K562 (cell line): Measurements from ENCODE around the gene FNDC4. TPM values are rescaled to one million over a fixed set of nuclear protein-coding genes. Genes with fewer than 3 reads are reported as not detected.

Experiments
- BACH1 ChIP-seq: fragments of 200-800 bp; sonication (Bioruptor generic); IDR thresholded peaks from 2 replicates; pipeline ENCODE4 v1.6.1; 2016; ENCODE audit warnings: missing genetic modification characterization, missing compliant biosample characterization
- BMI1 ChIP-seq: fragments of 150-350 bp; IDR thresholded peaks from 2 replicates; pipeline ENCODE4 v1.6.1; 2014; ENCODE audit warnings: low read length
- DNMT1 ChIP-seq: fragments of 450-650 bp; IDR thresholded peaks from 2 replicates; pipeline ENCODE4 v1.6.1; 2016; ENCODE audit warnings: antibody characterized with exemption, mild to moderate bottlenecking
- ETV5 ChIP-seq: sonication (generic); formaldehyde crosslinking; IDR thresholded peaks from 2 replicates; pipeline ENCODE4 v1.4.0; 2020; ENCODE audit warnings: low read depth, mild to moderate bottlenecking, missing genetic modification reagents
- HCFC1 ChIP-seq: IDR thresholded peaks from 2 replicates; pipeline ENCODE4 v1.6.1; 2012; ENCODE audit warnings: low read depth, low read length, improper control_type of control experiment
- HDAC1 ChIP-seq, 2 experiments: fragments of 450-650 bp; IDR thresholded peaks; 2 replicates each; pipeline ENCODE4 v1.6.1; 2016 to 2017; ENCODE audit warnings: inconsistent platforms in 1 of 2, mild to moderate bottlenecking in 1 of 2, moderate library complexity in 1 of 2
- HNRNPLL ChIP-seq: fragments of 200-400 bp; formaldehyde crosslinking; IDR thresholded peaks from 2 replicates; pipeline ENCODE4 v1.6.1; 2017; ENCODE audit warnings: low read length, low read depth, mild to moderate bottlenecking; ENCODE audit not compliant: poor library complexity, severe bottlenecking
- PTBP1 ChIP-seq: fragments of 200-400 bp; formaldehyde crosslinking; IDR thresholded peaks from 2 replicates; pipeline ENCODE4 v1.6.1; 2017; ENCODE audit warnings: low read depth, low read length
- RFX5 ChIP-seq: IDR thresholded peaks from 2 replicates; pipeline ENCODE4 v1.6.1; 2011; ENCODE audit warnings: low read depth, mild to moderate bottlenecking, improper control_type of control experiment, low read length
- SIN3A ChIP-seq, 2 experiments: fragments of 150-350 bp in 1 of 2; IDR thresholded peaks; 2 replicates each; pipeline ENCODE4 v1.6.1; 2011 to 2016; ENCODE audit warnings: borderline replicate concordance in 2 of 2, low read depth in 2 of 2, low read length in 2 of 2, mild to moderate bottlenecking in 2 of 2, moderate library complexity in 2 of 2; ENCODE audit not compliant: control insufficient read depth in 1 of 2
- SP2 ChIP-seq: IDR thresholded peaks from 2 replicates; pipeline ENCODE4 v1.6.1; 2011; ENCODE audit warnings: mild to moderate bottlenecking, low read depth, low read length, moderate library complexity; ENCODE audit not compliant: poor library complexity, severe bottlenecking; ENCODE audit errors: extremely low read depth
- TAF9B ChIP-seq: fragments of 450-650 bp; IDR thresholded peaks from 2 replicates; pipeline ENCODE4 v1.6.1; 2018; ENCODE audit warnings: mild to moderate bottlenecking; ENCODE audit not compliant: partially characterized antibody
- TBP ChIP-seq: optimal IDR thresholded peaks from 2 replicates; pipeline ENCODE3; 2011; ENCODE audit warnings: low read depth, low read length, improper control_type of control experiment
- TCF7 ChIP-seq: sonication (generic); IDR thresholded peaks from 2 replicates; pipeline ENCODE4 v1.6.1; 2016; ENCODE audit warnings: antibody characterized with exemption, borderline replicate concordance
- ZBTB7A ChIP-seq: IDR thresholded peaks from 2 replicates; pipeline ENCODE4 v1.6.1; 2011; ENCODE audit warnings: low read depth, mild to moderate bottlenecking, low read length, moderate library complexity, borderline replicate concordance; ENCODE audit not compliant: control insufficient read depth
- ZNF239 ChIP-seq: fragments of 250-450 bp; sonication (Bioruptor Pico); IDR thresholded peaks from 2 replicates; pipeline ENCODE4 v1.4.0; 2020; ENCODE audit warnings: mild to moderate bottlenecking
- ZSCAN32 ChIP-seq: fragments of 450-650 bp; formaldehyde crosslinking; IDR thresholded peaks from 2 replicates; pipeline ENCODE4 v1.4.0; 2020; ENCODE audit warnings: mild to moderate bottlenecking, moderate library complexity
- polyA plus RNA-seq, 8 experiments: library from polyadenylated mRNA; depleted of rRNA in 4 of 8; stranded (reverse) in 5 of 8; unstranded in 3 of 8; fragments of >200 nt; fragmentation: Nextera tagmentation in 2 of 8; fragmentation: Illumina TruSeq in 1 of 8; extraction: Ambion mirVana in 2 of 8; extraction: Trizol in 1 of 8; gene quantifications; 2 replicates each; pipeline versions ENCODE4 v1.2.1 to v1.2.3, GENCODE V29; 2011 to 2014; ENCODE audit warnings: inconsistent platforms in 1 of 8, missing spikeins in 1 of 8
- total RNA-seq, 7 experiments: library from RNA; depleted of rRNA in 6 of 7; stranded (reverse); fragments of >200 nt in 6 of 7; fragmentation: Illumina TruSeq in 2 of 7; extraction: Trizol in 2 of 7; gene quantifications; 2 replicates each; pipeline versions ENCODE4 v1.2.1 to v1.2.3, GENCODE V29; 2011 to 2021; ENCODE audit warnings: low replicate concordance in 1 of 7
- TF ChIP-seq, protein P1 (sequence below): fragments of 450-650 bp; IDR thresholded peaks from 2 replicates; pipeline ENCODE4 v1.6.1; 2016; ENCODE audit warnings: mild to moderate bottlenecking
- TF ChIP-seq, protein P2 (sequence below): sonication (generic); formaldehyde crosslinking; IDR thresholded peaks from 2 replicates; pipeline ENCODE4 v1.8.1; 2023; ENCODE audit warnings: mild to moderate bottlenecking, missing genetic modification reagents
- TF ChIP-seq, protein P3 (sequence below): fragments of 250-450 bp; sonication (Bioruptor Pico); IDR thresholded peaks from 2 replicates; pipeline ENCODE4 v1.8.0; 2021; ENCODE audit warnings: moderate library complexity, mild to moderate bottlenecking, inconsistent platforms
- TF ChIP-seq, protein P4 (sequence below): IDR thresholded peaks from 3 replicates; pipeline ENCODE4 v1.6.1; 2011; ENCODE audit warnings: borderline replicate concordance, mild to moderate bottlenecking, moderate library complexity; ENCODE audit not compliant: insufficient read length; ENCODE audit errors: extremely low read depth

FNDC4 gene
- total and polyA plus RNA-seq, 9 of the 15 experiments (the other 6 are each of a cell fraction or from before 2014, with no cell fraction given): 0.28 to 4.9 (median 2.3) TPM

DNA sequence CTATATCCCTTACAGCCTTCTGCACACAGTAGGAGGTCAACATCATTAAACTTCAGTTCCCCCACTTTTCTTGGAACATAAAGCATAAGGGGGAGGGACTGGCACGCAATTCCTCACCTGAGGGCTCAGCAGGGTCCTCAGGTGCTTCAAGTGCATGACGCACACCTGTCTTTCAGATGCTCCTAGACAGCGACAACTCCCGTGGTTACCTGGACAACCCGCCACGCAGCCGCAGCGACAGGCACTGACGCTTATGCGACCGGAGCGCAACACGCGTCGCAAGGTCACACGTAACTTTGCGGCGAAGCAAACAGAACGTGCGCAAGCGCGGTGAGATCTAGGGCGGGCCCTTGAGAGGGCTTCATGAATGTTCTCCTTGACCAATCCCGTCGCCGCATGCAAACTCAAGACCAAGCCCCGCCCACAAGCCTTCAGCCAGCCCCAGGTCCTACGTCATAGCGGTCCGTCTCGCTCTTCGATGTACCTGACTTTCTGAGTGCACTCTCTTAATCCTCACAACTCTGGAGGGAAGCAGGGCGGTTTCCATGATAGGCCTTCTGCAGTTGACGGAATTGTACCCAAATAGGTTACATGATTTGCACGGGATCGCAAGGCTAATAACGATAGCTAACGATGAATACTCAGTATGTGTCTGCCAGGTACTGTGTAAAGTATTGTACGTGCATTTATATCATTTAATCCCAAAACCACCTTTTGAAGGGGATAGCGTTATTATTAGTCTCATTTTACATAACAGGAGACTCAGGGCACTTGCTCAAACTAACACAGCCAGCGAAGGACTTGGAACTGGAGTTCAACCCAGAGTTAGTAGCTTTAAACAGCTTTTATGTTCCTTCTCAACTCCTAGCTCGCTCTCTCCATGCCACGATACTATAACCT, 5.3 kb downstream of the FNDC4 start, which contains the start of gene IFT172 (continued):
- TF ChIP-seq, protein P1, sequence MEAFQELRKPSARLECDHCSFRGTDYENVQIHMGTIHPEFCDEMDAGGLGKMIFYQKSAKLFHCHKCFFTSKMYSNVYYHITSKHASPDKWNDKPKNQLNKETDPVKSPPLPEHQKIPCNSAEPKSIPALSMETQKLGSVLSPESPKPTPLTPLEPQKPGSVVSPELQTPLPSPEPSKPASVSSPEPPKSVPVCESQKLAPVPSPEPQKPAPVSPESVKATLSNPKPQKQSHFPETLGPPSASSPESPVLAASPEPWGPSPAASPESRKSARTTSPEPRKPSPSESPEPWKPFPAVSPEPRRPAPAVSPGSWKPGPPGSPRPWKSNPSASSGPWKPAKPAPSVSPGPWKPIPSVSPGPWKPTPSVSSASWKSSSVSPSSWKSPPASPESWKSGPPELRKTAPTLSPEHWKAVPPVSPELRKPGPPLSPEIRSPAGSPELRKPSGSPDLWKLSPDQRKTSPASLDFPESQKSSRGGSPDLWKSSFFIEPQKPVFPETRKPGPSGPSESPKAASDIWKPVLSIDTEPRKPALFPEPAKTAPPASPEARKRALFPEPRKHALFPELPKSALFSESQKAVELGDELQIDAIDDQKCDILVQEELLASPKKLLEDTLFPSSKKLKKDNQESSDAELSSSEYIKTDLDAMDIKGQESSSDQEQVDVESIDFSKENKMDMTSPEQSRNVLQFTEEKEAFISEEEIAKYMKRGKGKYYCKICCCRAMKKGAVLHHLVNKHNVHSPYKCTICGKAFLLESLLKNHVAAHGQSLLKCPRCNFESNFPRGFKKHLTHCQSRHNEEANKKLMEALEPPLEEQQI: no peak
- TF ChIP-seq BMI1: peak; percentile 83
- TF ChIP-seq PTBP1: no peak
- TF ChIP-seq, protein P2, sequence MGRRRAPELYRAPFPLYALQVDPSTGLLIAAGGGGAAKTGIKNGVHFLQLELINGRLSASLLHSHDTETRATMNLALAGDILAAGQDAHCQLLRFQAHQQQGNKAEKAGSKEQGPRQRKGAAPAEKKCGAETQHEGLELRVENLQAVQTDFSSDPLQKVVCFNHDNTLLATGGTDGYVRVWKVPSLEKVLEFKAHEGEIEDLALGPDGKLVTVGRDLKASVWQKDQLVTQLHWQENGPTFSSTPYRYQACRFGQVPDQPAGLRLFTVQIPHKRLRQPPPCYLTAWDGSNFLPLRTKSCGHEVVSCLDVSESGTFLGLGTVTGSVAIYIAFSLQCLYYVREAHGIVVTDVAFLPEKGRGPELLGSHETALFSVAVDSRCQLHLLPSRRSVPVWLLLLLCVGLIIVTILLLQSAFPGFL: no peak
- peak; percentile 93 for TF ChIP-seq TBP
- TF ChIP-seq ZBTB7A: no peak
- TF ChIP-seq HCFC1: peak; percentile 89
- TF ChIP-seq, protein P3, sequence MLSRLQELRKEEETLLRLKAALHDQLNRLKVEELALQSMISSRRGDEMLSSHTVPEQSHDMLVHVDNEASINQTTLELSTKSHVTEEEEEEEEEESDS (CRISPR knock-in tag): no peak
- TF ChIP-seq ZSCAN32 (CRISPR knock-in tag): no peak
- TF ChIP-seq SP2: no peak
- TF ChIP-seq TCF7: no peak
- TF ChIP-seq DNMT1: no peak
- TF ChIP-seq RFX5: no peak
- no peak for TF ChIP-seq TAF9B
- 0 out of 2 replicates have a peak, but pooled peaks have one; percentile 10 for TF ChIP-seq BACH1 (tag)
- TF ChIP-seq, protein P4, sequence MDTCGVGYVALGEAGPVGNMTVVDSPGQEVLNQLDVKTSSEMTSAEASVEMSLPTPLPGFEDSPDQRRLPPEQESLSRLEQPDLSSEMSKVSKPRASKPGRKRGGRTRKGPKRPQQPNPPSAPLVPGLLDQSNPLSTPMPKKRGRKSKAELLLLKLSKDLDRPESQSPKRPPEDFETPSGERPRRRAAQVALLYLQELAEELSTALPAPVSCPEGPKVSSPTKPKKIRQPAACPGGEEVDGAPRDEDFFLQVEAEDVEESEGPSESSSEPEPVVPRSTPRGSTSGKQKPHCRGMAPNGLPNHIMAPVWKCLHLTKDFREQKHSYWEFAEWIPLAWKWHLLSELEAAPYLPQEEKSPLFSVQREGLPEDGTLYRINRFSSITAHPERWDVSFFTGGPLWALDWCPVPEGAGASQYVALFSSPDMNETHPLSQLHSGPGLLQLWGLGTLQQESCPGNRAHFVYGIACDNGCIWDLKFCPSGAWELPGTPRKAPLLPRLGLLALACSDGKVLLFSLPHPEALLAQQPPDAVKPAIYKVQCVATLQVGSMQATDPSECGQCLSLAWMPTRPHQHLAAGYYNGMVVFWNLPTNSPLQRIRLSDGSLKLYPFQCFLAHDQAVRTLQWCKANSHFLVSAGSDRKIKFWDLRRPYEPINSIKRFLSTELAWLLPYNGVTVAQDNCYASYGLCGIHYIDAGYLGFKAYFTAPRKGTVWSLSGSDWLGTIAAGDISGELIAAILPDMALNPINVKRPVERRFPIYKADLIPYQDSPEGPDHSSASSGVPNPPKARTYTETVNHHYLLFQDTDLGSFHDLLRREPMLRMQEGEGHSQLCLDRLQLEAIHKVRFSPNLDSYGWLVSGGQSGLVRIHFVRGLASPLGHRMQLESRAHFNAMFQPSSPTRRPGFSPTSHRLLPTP: no peak
- TF ChIP-seq ETV5: 0 out of 2 replicates have a peak, but pooled peaks have one; percentile 26
- TF ChIP-seq HDAC1 (IDR thresholded peaks at IDR 0.05): peak in 1 of 2 experiments; percentile 99; a peak in 3 of 4 replicates
- TF ChIP-seq HNRNPLL: peak; percentile 99
- TF ChIP-seq ZNF239: no peak
- peak; percentile 97 to 99 for TF ChIP-seq SIN3A (IDR thresholded peaks at IDR 0.05; ENCODE audit: borderline replicate concordance in 2 of 2, control insufficient read depth in 1 of 2, low read depth in 2 of 2, low read length in 2 of 2)
